ENCODE data around the gene CARS2. TPM values are rescaled to one million over a fixed set of nuclear protein-coding genes. Genes with fewer than 3 reads are reported as not detected.
"Not testable (repeated sequence)": the region's sequence is repeated elsewhere in the genome, so short reads cannot be mapped to it uniquely, and the experiment has no call there.

CARS2 gene
- total RNA-seq, 1 donor from 2014 or later, result 73.6 TPM

DNA sequence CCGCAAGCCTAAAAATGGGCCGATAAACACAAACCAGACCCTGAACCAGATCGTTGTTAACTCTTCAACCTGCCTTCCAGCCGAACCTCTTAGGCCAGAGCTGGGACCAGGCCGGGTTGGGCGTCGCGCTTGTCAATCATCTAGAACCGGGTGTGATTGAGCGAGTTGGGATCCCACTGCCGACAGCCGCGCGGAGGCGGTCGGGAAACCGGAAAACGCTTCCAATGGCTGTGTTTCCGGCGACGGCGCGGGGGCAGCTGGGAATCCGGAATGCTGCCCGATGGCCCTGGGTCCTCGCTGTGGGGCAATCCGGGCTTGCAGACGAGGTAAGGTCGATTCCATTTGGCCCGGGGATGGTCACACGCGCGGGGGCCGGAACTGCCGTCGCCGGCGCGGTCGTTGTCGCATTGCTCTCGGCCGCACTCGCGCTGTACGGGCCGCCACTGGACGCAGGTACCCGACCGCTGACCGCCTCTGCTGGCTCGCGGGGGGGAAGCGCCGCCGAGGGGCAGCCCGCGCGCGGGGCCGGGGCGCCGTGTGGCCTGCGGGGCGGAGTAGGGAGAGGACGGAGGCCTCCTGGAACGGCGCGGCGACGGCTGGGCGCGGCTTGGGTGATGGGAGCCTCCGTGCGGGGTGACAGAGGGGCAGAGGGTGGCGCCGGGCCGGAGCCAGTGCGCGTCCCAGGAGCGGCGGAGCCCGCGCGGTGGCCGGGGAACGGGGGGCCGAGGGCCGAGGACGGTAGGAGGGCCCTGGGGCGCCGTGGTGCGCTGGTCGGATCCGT is 90.4 kb downstream of the CARS2 start, which contains the start of gene NAXD:
TSS of gene NAXD (plus strand) at position 224 of the 781 bp plus-strand sequence. CDS start at position 281, 57 bp downstream.
- Histone ChIP-seq H3K27me3 (ENCODE audit: control insufficient read depth, insufficient read depth, low read length) (no peaks in the 10 kb centered on the region), H3K4me3 (ENCODE audit: low read depth, low read length) (peak within 1 kb of the TSS; percentile 74), H3K36me3 (ENCODE audit: control insufficient read depth, insufficient read depth, low read length) (no peaks in the 10 kb centered on the region)
- DNase-seq (ENCODE audit: low read depth), result peak; percentile 74
- TF ChIP-seq, protein P1, sequence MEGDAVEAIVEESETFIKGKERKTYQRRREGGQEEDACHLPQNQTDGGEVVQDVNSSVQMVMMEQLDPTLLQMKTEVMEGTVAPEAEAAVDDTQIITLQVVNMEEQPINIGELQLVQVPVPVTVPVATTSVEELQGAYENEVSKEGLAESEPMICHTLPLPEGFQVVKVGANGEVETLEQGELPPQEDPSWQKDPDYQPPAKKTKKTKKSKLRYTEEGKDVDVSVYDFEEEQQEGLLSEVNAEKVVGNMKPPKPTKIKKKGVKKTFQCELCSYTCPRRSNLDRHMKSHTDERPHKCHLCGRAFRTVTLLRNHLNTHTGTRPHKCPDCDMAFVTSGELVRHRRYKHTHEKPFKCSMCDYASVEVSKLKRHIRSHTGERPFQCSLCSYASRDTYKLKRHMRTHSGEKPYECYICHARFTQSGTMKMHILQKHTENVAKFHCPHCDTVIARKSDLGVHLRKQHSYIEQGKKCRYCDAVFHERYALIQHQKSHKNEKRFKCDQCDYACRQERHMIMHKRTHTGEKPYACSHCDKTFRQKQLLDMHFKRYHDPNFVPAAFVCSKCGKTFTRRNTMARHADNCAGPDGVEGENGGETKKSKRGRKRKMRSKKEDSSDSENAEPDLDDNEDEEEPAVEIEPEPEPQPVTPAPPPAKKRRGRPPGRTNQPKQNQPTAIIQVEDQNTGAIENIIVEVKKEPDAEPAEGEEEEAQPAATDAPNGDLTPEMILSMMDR (IDR thresholded peaks at IDR 0.05; ENCODE audit: insufficient read depth, low read length, poor library complexity, severe bottlenecking), result no peak

DNA sequence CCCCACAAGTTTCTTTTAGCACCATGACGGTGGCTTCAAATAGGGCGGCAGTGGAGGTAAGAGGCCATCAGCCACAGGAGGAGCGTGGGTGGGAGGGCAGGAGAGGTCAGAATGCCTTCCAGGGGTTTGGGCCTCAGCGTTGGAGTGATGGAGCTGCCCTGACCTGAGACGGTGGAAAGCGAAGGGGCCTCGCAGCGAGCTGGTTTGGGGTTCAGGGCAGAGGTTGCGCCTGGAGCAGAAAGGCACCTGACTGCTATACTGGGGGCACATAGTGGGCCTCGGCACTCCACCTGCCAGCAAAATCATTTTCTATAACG is 91.0 kb downstream of the CARS2 start:
- Histone ChIP-seq H3K4me3 (ENCODE audit: low read depth, low read length) (peak overlapping the region; percentile 74), H3K36me3 (ENCODE audit: control insufficient read depth, insufficient read depth, low read length) (no peaks in the 10 kb centered on the region), H3K27me3 (ENCODE audit: control insufficient read depth, insufficient read depth, low read length) (no peaks in the 10 kb centered on the region)
- TF ChIP-seq, protein P1 (IDR thresholded peaks at IDR 0.05; ENCODE audit: insufficient read depth, low read length, poor library complexity, severe bottlenecking), result no peak
- DNase-seq (ENCODE audit: low read depth), result no peak

DNA sequence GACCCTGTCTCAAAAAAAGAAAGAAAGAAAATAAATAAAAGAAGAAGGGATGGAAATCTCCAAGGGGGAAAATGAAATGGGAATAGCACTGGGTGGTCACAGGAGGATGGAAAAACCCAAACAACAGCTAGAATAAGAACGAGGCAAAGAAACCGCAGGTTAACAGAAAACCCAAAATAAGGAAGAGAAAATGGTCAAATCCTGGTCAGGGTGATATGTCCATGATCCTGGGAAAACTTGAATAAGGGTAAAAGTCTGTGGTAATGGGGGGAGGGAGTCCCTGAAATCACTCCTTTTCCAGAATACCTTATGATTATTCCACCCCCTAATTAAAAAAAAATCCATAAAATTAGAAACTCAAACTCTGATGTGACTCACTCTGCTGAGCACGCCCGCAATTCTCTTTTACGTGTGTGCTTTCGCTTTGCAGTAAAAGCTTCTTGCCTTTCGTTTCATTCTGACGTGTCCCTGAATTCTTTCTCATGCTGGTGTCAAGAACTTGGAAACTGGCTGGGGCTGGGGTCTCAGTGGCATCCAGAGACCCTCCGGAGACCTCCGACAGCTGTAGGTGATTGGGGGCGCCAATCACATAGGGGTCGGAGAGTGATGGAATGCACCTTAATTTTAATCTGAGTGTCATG is 94.8 kb downstream of the CARS2 start:
- TF ChIP-seq, protein P1 (IDR thresholded peaks at IDR 0.05; ENCODE audit: insufficient read depth, low read length, poor library complexity, severe bottlenecking), result no peak
- H3K4me3 ChIP-seq (ENCODE audit: low read depth, low read length), result no peak overlapping the region
- no peaks in the 10 kb centered on the region for H3K27me3 ChIP-seq (ENCODE audit: control insufficient read depth, insufficient read depth, low read length)
- no peaks in the 10 kb centered on the region for H3K36me3 ChIP-seq (ENCODE audit: control insufficient read depth, insufficient read depth, low read length)
- no peak for DNase-seq (ENCODE audit: low read depth)

DNA sequence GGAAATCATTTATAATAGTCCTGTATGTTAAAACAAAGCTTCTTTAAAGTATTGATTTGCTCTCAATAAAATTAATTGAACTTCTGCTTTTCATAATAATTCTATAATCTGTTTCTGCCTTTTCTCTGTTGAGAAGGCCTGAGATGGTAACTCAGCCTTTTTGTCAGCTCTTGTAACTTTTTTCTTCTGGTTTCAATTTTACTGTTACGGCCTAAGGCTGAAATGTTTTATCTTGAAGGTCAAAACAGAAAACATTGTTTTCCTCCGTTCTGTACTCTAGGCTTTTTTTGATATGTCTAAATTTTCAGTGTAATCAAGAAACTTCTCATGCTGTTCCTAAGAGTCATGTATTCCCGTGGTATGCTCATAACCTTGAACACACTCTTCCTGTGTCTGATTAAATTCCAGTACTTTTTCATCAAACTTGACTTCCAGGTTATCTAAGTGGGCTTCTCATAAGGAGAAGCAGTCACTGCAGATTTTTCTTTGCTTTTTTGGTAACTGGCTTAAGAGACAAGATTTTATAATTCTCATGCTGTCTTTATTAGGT is 98.2 kb downstream of the CARS2 start:
- DNase-seq (ENCODE audit: low read depth), result no peak
- H3K36me3 ChIP-seq (ENCODE audit: control insufficient read depth, insufficient read depth, low read length), result no peaks in the 10 kb centered on the region
- H3K4me3 ChIP-seq (ENCODE audit: low read depth, low read length), result no peak overlapping the region
- TF ChIP-seq, protein P1 (IDR thresholded peaks at IDR 0.05; ENCODE audit: insufficient read depth, low read length, poor library complexity, severe bottlenecking), result no peak
- H3K27me3 ChIP-seq (ENCODE audit: control insufficient read depth, insufficient read depth, low read length), result no peaks in the 10 kb centered on the region

DNA sequence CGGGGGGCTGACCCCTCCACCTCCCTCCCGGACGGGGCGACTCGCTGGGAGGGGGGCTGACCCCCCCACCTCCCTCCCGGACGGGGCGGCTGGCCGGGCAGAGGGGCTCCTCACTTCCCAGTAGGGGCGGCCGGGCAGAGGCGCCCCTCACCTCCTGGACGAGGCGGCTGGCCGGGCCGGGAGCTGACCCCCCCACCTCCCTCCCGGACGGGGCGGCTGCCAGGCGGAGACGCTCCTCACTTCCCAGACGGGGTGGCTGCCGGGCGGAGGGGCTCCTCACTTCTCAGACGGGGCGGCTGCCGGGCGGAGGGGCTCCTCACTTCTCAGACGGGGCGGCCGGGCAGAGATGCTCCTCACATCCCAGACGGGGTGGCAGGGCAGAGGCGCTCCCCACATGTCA is 99.6 kb downstream of the CARS2 start:
- H3K4me3 ChIP-seq (ENCODE audit: low read depth, low read length); H3K36me3 ChIP-seq (ENCODE audit: control insufficient read depth, insufficient read depth, low read length); H3K27me3 ChIP-seq (ENCODE audit: control insufficient read depth, insufficient read depth, low read length); DNase-seq (ENCODE audit: low read depth): not testable (repeated sequence)

DNA sequence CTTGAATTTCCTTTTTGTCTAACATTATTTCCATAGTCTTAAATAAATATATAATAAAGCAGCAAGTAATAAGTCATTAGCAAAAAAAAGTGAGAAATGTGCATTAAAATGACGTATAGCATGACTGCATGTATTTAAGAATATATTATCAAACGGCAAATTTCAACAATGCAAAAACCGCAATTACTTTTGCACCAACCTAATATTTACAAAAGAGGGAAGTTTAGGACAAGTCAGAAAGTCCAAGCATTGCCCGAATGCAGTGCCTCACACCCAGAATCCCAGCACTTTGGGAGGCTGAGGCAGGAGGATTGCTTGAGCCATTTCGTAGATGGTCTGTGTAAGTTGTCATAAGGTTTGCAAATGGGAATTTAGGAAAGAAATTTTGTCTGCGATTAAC is 100.8 kb downstream of the CARS2 start:
- no peaks in the 10 kb centered on the region for H3K36me3 ChIP-seq (ENCODE audit: control insufficient read depth, insufficient read depth, low read length)
- no peak overlapping the region for H3K4me3 ChIP-seq (ENCODE audit: low read depth, low read length)
- TF ChIP-seq, protein P1 (IDR thresholded peaks at IDR 0.05; ENCODE audit: insufficient read depth, low read length, poor library complexity, severe bottlenecking), result no peak
- H3K27me3 ChIP-seq (ENCODE audit: control insufficient read depth, insufficient read depth, low read length), result no peaks in the 10 kb centered on the region
- no peak for DNase-seq (ENCODE audit: low read depth)

All from kidney epithelial cell (primary cell).